ENCODE results near the gene ZNF804B.
"Not testable (repeated sequence)": the region's sequence is repeated elsewhere in the genome, so short reads cannot be mapped to it uniquely, and the experiment has no call there.

ZNF804B gene

DNA sequence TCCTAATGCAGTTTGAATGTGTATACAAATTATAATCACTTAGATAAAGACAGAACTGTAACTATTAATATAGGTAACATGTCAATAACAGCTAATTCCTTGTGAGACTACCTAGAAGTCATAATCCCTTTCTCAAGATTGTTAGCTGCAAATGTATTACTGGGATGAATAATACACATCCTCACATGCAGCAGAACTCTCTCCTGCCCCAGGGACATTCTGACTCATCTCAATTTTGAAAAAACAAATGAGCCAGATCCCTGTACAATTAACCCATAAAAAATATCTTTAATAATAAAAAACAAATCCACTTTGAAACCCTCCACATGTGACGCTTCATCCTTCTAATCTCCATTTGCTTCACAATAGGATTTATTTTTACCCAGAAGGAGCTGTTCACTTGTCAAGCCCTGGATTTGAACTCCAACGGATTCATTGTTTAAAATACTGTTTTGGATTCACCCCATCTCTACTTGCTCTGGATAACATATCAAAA lies 464.4 kb downstream of the ZNF804B start:
- TF ChIP-seq EZH2 (IDR thresholded peaks at IDR 0.05; ENCODE audit: borderline replicate concordance, low read depth, low read length, severe bottlenecking) = no peak
- TF ChIP-seq, protein P1, sequence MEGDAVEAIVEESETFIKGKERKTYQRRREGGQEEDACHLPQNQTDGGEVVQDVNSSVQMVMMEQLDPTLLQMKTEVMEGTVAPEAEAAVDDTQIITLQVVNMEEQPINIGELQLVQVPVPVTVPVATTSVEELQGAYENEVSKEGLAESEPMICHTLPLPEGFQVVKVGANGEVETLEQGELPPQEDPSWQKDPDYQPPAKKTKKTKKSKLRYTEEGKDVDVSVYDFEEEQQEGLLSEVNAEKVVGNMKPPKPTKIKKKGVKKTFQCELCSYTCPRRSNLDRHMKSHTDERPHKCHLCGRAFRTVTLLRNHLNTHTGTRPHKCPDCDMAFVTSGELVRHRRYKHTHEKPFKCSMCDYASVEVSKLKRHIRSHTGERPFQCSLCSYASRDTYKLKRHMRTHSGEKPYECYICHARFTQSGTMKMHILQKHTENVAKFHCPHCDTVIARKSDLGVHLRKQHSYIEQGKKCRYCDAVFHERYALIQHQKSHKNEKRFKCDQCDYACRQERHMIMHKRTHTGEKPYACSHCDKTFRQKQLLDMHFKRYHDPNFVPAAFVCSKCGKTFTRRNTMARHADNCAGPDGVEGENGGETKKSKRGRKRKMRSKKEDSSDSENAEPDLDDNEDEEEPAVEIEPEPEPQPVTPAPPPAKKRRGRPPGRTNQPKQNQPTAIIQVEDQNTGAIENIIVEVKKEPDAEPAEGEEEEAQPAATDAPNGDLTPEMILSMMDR (IDR thresholded peaks at IDR 0.05; ENCODE audit: borderline replicate concordance, extremely low read depth, low read length, poor library complexity, severe bottlenecking) = no peak
- Histone ChIP-seq H4K20me1 (ENCODE audit: insufficient read depth, low read length) (no peaks in the 10 kb centered on the region), H3K9ac (ENCODE audit: low read depth, low read length) (no peak overlapping the region), H3K9me3 (ENCODE audit: insufficient read depth, low read length, severe bottlenecking) (no peaks in the 10 kb centered on the region), H3K4me2 (ENCODE audit: insufficient read depth, low read length) (no peak overlapping the region), H3K4me3 (ENCODE audit: low read depth in 1 of 2, low read length in 2 of 2) (no peak overlapping the region), H3K79me2 (ENCODE audit: insufficient read depth, low read length) (no peaks in the 10 kb centered on the region), H3K4me1 (ENCODE audit: insufficient read depth, low read length) (no peaks in the 10 kb centered on the region), H3K27me3 (ENCODE audit: insufficient read depth, low read length, poor library complexity) (no peaks in the 10 kb centered on the region), H2AFZ (ENCODE audit: low read depth, low read length) (no peak overlapping the region), H3K36me3 (ENCODE audit: insufficient read depth, low read length) (no peaks in the 10 kb centered on the region), H3K27ac (ENCODE audit: low read length) (no peak overlapping the region)
- DNase-seq (no peak), ATAC-seq (ENCODE audit: insufficient read depth, low read depth) (no peak)

DNA sequence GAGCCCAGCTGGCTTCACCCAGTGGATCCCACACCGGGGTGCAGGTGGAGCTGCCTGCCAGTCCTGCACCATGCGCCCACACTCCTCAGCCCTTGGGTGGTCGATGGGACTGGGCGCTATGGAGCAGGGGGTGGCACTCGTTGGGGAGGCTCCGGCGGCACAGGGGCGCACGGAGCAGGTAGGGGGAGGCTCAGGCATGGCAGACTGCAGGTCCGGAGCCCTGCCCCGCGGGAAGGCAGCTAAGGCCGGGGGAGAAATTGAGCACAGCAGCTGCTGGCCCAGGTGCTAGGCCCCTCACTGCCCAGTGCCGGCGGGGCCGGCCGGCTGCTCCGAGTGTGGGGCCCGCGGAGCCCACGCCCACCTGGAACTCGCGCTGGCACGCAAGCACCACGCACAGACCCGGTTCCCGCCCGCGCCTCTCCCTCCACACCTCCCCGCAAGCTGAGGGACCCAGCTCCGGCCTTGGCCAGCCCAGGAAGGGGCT lies 469.2 kb downstream of the ZNF804B start:
- H3K4me3 ChIP-seq (ENCODE audit: low read depth in 1 of 2, low read length in 2 of 2); DNase-seq; H3K9ac ChIP-seq (ENCODE audit: low read depth, low read length); ATAC-seq (ENCODE audit: insufficient read depth, low read depth); H3K27ac ChIP-seq (ENCODE audit: low read length); H4K20me1 ChIP-seq (ENCODE audit: insufficient read depth, low read length); H3K36me3 ChIP-seq (ENCODE audit: insufficient read depth, low read length); H3K4me1 ChIP-seq (ENCODE audit: insufficient read depth, low read length); H3K9me3 ChIP-seq (ENCODE audit: insufficient read depth, low read length, severe bottlenecking); H3K4me2 ChIP-seq (ENCODE audit: insufficient read depth, low read length); H3K27me3 ChIP-seq (ENCODE audit: insufficient read depth, low read length, poor library complexity); H3K79me2 ChIP-seq (ENCODE audit: insufficient read depth, low read length); H2AFZ ChIP-seq (ENCODE audit: low read depth, low read length): not testable (repeated sequence)

DNA sequence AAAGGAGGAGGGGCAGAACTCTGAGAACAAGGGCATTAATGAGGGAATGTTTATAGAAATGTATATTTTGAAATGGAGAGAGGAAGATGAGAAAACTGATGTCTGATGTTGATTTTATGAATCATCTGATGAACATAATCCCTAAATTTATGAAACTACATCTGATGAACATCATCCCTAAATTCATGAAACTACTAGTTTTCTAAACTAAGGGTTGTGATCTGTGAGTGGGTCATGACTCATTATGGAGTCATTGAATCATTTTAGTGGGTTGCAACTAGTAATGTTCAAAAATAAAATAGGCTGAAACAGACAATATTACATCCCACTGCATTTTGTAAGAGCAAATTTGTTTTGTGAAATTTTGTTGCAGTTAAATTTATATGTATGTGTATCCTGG lies 478.7 kb downstream of the ZNF804B start:
- TF ChIP-seq, protein P1 (IDR thresholded peaks at IDR 0.05; ENCODE audit: borderline replicate concordance, extremely low read depth, low read length, poor library complexity, severe bottlenecking) = no peak
- no peak for TF ChIP-seq EZH2 (IDR thresholded peaks at IDR 0.05; ENCODE audit: borderline replicate concordance, low read depth, low read length, severe bottlenecking)
- H3K4me2 ChIP-seq (ENCODE audit: insufficient read depth, low read length) = no peak overlapping the region
- no peak overlapping the region for H3K4me3 ChIP-seq (ENCODE audit: low read depth in 1 of 2, low read length in 2 of 2)
- H2AFZ ChIP-seq (ENCODE audit: low read depth, low read length) = no peak overlapping the region
- DNase-seq = no peak
- no peaks in the 10 kb centered on the region for H3K79me2 ChIP-seq (ENCODE audit: insufficient read depth, low read length)
- H3K9ac ChIP-seq (ENCODE audit: low read depth, low read length) = no peak overlapping the region
- ATAC-seq (ENCODE audit: insufficient read depth, low read depth) = no peak
- H3K27me3 ChIP-seq (ENCODE audit: insufficient read depth, low read length, poor library complexity) = no peaks in the 10 kb centered on the region
- no peaks in the 10 kb centered on the region for H4K20me1 ChIP-seq (ENCODE audit: insufficient read depth, low read length)
- H3K36me3 ChIP-seq (ENCODE audit: insufficient read depth, low read length) = no peaks in the 10 kb centered on the region
- no peaks in the 10 kb centered on the region for H3K9me3 ChIP-seq (ENCODE audit: insufficient read depth, low read length, severe bottlenecking)
- H3K4me1 ChIP-seq (ENCODE audit: insufficient read depth, low read length) = no peaks in the 10 kb centered on the region
- no peak overlapping the region for H3K27ac ChIP-seq (ENCODE audit: low read length)

DNA sequence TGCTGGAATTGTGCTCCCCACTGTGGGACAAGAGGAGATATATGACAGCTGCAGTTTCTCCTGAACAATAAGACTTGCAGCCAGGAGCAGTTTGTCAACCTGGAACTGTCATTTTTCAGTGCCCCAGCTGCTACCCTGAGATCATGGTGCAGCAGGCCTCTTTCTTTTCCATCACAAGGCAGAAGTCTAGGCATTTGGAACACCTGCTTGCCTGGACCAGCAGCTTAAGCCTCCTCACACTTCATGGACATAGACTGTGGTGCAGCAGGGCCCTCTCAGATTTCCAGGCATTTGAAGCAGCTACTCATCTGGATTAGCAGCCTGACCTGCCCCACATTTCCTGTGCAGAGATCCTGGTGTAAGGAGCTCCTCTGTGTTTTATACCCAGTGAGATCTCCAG lies 486.7 kb downstream of the ZNF804B start:
- DNase-seq = no peak
- no peak overlapping the region for H2AFZ ChIP-seq (ENCODE audit: low read depth, low read length)
- ATAC-seq (ENCODE audit: insufficient read depth, low read depth) = no peak
- H3K9me3 ChIP-seq (ENCODE audit: insufficient read depth, low read length, severe bottlenecking) = peaks cover 17% of the 10 kb centered on the region
- no peaks in the 10 kb centered on the region for H4K20me1 ChIP-seq (ENCODE audit: insufficient read depth, low read length)
- H3K27me3 ChIP-seq (ENCODE audit: insufficient read depth, low read length, poor library complexity) = no peaks in the 10 kb centered on the region
- H3K36me3 ChIP-seq (ENCODE audit: insufficient read depth, low read length) = no peaks in the 10 kb centered on the region
- H3K4me3 ChIP-seq (ENCODE audit: low read depth in 1 of 2, low read length in 2 of 2) = no peak overlapping the region
- H3K9ac ChIP-seq (ENCODE audit: low read depth, low read length) = no peak overlapping the region
- no peaks in the 10 kb centered on the region for H3K79me2 ChIP-seq (ENCODE audit: insufficient read depth, low read length)
- H3K4me1 ChIP-seq (ENCODE audit: insufficient read depth, low read length) = no peaks in the 10 kb centered on the region
- no peak for TF ChIP-seq EZH2 (IDR thresholded peaks at IDR 0.05; ENCODE audit: borderline replicate concordance, low read depth, low read length, severe bottlenecking)
- no peak overlapping the region for H3K4me2 ChIP-seq (ENCODE audit: insufficient read depth, low read length)
- no peak overlapping the region for H3K27ac ChIP-seq (ENCODE audit: low read length)

Measured in DND-41 (cell line).